Lung (tissue), 12 donors: ENCODE results near the gene BOLA2B. TPM values are rescaled to one million over a fixed set of nuclear protein-coding genes. Genes with fewer than 3 reads are reported as not detected.

Experiments
- ATAC-seq: fragments of 200-7000 bp; cut with Tn5 transposase; one replicate; pipeline ENCODE4 v1.9.1; 2020; ENCODE audit warnings: moderate number of reproducible peaks; ENCODE audit not compliant: insufficient read depth, low FRiP score
- DNase-seq, 3 donors: peaks; one replicate each; pipeline ENCODE4 v3.0.0-alpha.2; 2013 to 2017
- H3K27ac ChIP-seq, 2 donors: one replicate each; pipeline ENCODE4 v1.5.1; 2013; ENCODE audit warnings: mild to moderate bottlenecking in 2 of 2, moderate library complexity in 2 of 2, control low read depth in 1 of 2, inconsistent platforms in 1 of 2, low read depth in 1 of 2, low read length in 1 of 2
- H3K27me3 ChIP-seq, 3 donors: one replicate each; pipeline ENCODE4 v1.5.1; 2013; ENCODE audit warnings: low read length in 2 of 3; ENCODE audit not compliant: control insufficient read depth in 3 of 3, insufficient read depth in 3 of 3
- H3K36me3 ChIP-seq, 4 donors: one replicate each; pipeline ENCODE4 v1.5.1; 2013; ENCODE audit warnings: low read length in 4 of 4, mild to moderate bottlenecking in 1 of 4, moderate library complexity in 1 of 4; ENCODE audit not compliant: control insufficient read depth in 4 of 4, insufficient read depth in 4 of 4
- H3K4me1 ChIP-seq, 5 donors: one replicate each; pipeline ENCODE4 v1.5.1; 2013; ENCODE audit warnings: low read length in 5 of 5, mild to moderate bottlenecking in 2 of 5, moderate library complexity in 1 of 5; ENCODE audit not compliant: control insufficient read depth in 5 of 5, insufficient read depth in 5 of 5
- H3K4me3 ChIP-seq: one replicate; pipeline ENCODE4 v1.5.1; 2013; ENCODE audit warnings: mild to moderate bottlenecking, control low read depth, moderate library complexity
- H3K9ac ChIP-seq, 2 donors: one replicate each; pipeline ENCODE4 v1.5.1; 2013; ENCODE audit warnings: low read length in 2 of 2, control low read depth in 1 of 2; ENCODE audit not compliant: insufficient read depth in 1 of 2
- H3K9me3 ChIP-seq, 4 donors: one replicate each; pipeline ENCODE4 v1.5.1; 2013; ENCODE audit warnings: low read length in 3 of 4, mild to moderate bottlenecking in 1 of 4, moderate library complexity in 1 of 4; ENCODE audit not compliant: control insufficient read depth in 4 of 4, insufficient read depth in 3 of 4
- CTCF ChIP-seq: IDR thresholded peaks from 2 replicates; pipeline ENCODE4 v1.5.1; 2012; ENCODE audit warnings: mild to moderate bottlenecking; ENCODE audit errors: control extremely low read depth, extremely low read depth
- WGBS, 2 donors: extraction: QIAGEN DNeasy Blood & Tissue Kit; methylation state at CpG; one replicate each; pipeline ENCODE4 v1.1.7; 2013; 5-methylcytosine and 5-hydroxymethylcytosine counted together
- polyA plus RNA-seq, 2 donors: library from polyadenylated mRNA; stranded (reverse); fragments of 200-250 nt; gene quantifications; one replicate each; pipeline ENCODE4 v1.2.1, GENCODE V29; 2013
- total RNA-seq, 2 donors: library from RNA; depleted of rRNA in 1 of 2; stranded (reverse); fragments of >200 nt in 1 of 2; gene quantifications; one replicate each; pipeline ENCODE4 v1.2.1, GENCODE V29; 2014 to 2021
- donor health status: control.
- donor health status: control.
- donor health status: Bipolar disorder and iron deficiency.
- donor health status: healthy.
- donor health status: DM: yes; HTN: yes; CAD: no.

Gene BOLA2B
- total and polyA plus RNA-seq, 4 donors = 9.8 to 320 (median 182) TPM

- ATAC-seq = no peak
- TF ChIP-seq CTCF = no peak
- no peaks in the 10 kb centered on the region for H3K36me3 ChIP-seq
- 87 to 89% methylated on average over 3 of the region's 3 CpGs for WGBS, 2 donors
- H3K27ac ChIP-seq = no peak overlapping the region
- no peak overlapping the region for H3K9ac ChIP-seq
- H3K9me3 ChIP-seq = no peaks in the 10 kb centered on the region
- H3K4me3 ChIP-seq = no peak overlapping the region
- no peaks in the 10 kb centered on the region for H3K4me1 ChIP-seq
- no peak for DNase-seq
- no peaks in the 10 kb centered on the region for H3K27me3 ChIP-seq
Observed at GRCh38 chr16:30147843-30148510, 45.5 kb downstream of the BOLA2B start.

- H3K27me3 ChIP-seq = no peaks in the 10 kb centered on the region
- no peaks in the 10 kb centered on the region for H3K9me3 ChIP-seq
- no peaks in the 10 kb centered on the region for H3K36me3 ChIP-seq
- ATAC-seq (no peak), DNase-seq (no peak)
- no peak for TF ChIP-seq CTCF
- no peak overlapping the region for H3K4me3 ChIP-seq
- no peak overlapping the region for H3K27ac ChIP-seq
- no peaks in the 10 kb centered on the region for H3K4me1 ChIP-seq
- WGBS, 2 donors = 37 to 52% methylated on average over 1 of the region's 1 CpG
- no peak overlapping the region for H3K9ac ChIP-seq
Observed at GRCh38 chr16:30145657-30146056, 47.8 kb downstream of the BOLA2B start.

- DNase-seq = no peak
- Histone ChIP-seq H3K4me1 (no peaks in the 10 kb centered on the region), H3K36me3 (no peaks in the 10 kb centered on the region), H3K9ac (no peak overlapping the region), H3K27me3 (no peaks in the 10 kb centered on the region), H3K27ac (no peak overlapping the region), H3K9me3 (no peaks in the 10 kb centered on the region), H3K4me3 (no peak overlapping the region)
- 49 to 93% methylated on average over 1 of the region's 1 CpG for WGBS, 2 donors
- no peak for TF ChIP-seq CTCF
- ATAC-seq = no peak
Observed at GRCh38 chr16:30144917-30145316, 48.5 kb downstream of the BOLA2B start.

GRCh38 chr16:30144017-30144416 is 49.4 kb downstream of the BOLA2B start:
- no peak for DNase-seq

More at GRCh38 chr16:30144017-30144416, 49.4 kb downstream of the BOLA2B start:
- Histone ChIP-seq H3K4me3 (no peak overlapping the region), H3K27me3 (no peaks in the 10 kb centered on the region), H3K36me3 (no peaks in the 10 kb centered on the region), H3K27ac (no peak overlapping the region), H3K9ac (no peak overlapping the region), H3K4me1 (no peaks in the 10 kb centered on the region), H3K9me3 (no peaks in the 10 kb centered on the region)
- no peak for TF ChIP-seq CTCF
- no peak for ATAC-seq
